T-helper 2 cell treated with Interferon-gamma antibody and Interleukin-4, amounts not matched to agents 100 ng/mL and 5 ng/mL, for 36 hours (primary cell): Measurements from ENCODE around the gene OR2AT4. TPM values are rescaled to one million over a fixed set of nuclear protein-coding genes. Genes with fewer than 3 reads are reported as not detected.
"Not testable (repeated sequence)": the region's sequence is repeated elsewhere in the genome, so short reads cannot be mapped to it uniquely, and the experiment has no call there.

Source experiments
- intact Hi-C: fragments of 100-400 bp; cut with micrococcal nuclease; formaldehyde crosslinking; loops from one replicate; pipeline ENCODE4 v1.15.1; 2023
- total RNA-seq: library from RNA; stranded (reverse); gene quantifications from 2 replicates; pipeline ENCODE4 v1.2.3, GENCODE V29; 2022

OR2AT4 gene
- total RNA-seq, 1 donor from 2014 or later: not detected

DNA sequence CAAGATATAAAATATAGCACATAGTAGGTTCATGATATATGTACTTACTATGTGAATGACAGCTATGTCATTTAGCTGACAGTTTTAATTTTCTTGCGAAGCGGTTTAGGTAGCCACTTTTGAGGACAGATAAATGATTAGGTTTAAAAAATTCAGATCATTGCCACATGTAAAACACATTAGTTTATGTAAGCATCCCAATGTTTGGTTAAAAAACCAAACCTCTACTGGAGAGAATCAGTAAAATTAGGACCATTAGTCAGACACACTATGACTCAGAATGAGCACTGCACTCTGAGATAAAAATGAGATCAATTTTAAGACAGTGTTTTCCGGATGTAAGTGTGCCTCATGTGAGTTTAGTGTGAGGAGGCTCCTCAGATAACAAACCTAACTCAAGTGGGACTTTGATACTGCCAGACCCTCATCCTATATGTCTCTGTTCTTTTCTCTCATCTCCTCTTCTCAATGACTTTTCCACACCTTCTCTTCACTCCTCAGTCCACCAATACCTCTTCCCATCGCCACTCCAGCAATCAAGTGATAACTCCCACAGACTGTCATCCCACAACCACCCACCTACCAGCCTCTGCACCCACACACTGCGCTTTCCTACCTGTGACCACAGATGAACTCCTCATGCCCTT lies 6.8 kb upstream of the OR2AT4 start:
- intact Hi-C loops: no loop called here

DNA sequence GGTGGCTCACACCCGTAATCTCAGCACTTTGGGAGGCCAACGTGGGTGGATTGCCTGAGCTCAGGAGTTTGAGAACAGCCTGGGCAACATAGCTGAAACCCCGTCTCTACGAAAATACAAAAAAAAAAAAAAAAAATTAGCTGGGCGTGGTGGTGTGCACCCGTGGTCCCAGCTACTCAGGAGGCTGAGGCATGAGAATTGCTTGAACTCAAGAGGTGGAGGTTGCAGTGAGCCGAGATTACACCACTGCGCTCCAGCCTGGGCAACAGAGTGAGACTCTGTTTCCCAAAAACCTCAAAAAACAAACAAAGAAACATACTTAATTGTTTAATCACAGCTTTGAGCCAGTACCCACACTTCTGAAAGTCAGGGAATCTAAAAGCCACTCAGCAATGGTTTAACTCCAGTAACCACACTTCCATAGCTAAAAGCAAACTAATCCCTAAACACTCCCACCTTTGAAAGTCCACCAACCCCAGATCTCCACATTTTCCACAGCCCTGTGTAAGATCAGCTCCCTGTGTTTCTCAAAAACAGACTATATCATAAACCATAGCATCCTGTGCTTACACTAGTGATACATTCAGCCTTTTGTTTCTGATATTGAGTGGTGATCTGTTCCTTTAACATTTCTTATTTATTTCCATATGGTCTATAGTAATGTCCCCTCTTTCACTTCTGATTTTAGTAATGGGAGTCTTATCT lies 4.9 kb upstream of the OR2AT4 start:
- intact Hi-C loops: no loop called here

DNA sequence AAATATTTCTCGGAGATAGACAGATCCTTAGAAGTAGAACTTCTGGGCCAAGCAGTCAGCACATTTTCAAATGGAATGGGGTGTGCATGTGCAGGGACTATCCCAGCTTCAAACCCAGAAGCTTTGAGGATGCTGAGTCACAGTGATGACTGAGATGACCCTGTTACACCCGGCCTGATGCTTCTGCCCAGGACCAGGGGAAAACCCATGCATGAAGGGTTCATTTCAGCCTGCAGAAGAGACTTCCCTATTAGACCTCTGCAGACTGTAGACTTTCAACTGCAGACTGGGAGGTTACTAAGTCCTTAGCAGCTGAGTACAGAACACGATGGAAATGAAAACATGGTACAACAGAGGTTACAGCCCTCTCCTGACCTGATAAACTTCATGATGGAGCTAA lies 3.6 kb upstream of the OR2AT4 start:
- intact Hi-C loops: no loop called here

DNA sequence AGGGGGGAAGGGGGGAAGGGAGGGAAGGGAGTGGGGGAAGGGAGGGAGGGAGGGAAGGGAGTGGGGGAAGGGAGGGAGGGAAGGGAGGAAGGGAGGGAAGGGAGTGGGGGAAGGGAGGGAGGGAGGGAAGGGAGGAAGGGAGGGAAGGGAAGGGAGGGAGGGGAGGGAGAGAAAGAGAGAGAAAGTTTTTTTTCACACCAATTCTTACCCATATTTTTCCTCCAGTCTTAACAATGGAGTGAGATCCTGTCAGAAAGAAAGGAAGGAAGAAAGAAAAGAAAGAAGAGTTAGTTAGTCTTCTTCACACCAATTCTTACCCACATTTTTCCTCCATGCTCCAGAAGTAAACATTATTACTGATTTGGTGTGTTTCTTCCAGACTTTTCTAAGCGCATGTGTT lies 3.0 kb upstream of the OR2AT4 start:
- intact Hi-C loops: no loop called here

DNA sequence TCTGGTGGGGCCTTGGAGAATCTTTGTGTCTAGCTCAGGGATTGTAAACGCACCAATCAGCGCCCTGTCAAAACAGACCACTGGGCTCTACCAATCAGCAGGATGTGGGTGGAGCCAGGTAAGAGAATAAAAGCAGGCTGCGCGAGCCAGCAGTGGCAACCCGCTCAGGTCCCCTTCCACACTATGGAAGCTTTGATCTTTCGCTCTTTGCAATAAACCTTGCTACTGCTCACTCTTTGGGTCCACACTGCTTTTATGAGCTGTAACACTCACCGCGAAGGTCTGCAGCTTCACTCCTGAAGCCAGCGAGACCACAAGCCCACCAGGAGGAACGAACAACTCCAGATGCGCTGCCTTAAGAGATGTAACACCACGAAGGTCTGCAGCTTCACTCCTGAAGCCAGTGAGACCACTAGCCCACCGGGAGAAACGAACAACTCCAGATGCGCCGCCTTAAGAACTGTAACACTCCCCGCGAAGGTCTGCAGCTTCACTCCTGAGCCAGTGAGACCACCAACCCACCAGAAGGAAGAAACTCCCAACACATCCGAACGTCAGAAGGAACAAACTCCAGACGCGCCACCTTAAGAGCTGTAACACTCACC lies 2.3 kb upstream of the OR2AT4 start:
- intact Hi-C loops: not testable (repeated sequence)

DNA sequence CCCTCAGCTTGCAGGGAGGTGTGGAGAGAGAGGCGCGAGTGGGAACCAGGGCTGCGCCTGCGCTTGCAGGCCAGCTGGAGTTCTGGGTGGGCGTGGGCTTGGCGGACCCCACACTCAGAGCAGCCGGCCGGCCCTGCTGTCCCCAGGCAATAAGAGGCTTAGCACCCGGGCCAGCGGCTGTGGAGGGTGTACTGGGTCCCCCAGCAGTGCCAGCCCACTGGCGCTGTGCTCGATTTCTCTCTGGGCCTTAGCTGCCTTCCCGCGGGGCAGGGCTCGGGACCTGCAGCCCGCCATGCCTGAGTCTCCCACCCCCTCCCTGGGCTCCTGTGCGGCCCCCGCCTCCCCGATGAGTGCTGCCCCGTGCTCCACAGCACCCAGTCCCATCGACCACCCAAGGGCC lies 1.5 kb upstream of the OR2AT4 start:
- intact Hi-C loops: not testable (repeated sequence)

DNA sequence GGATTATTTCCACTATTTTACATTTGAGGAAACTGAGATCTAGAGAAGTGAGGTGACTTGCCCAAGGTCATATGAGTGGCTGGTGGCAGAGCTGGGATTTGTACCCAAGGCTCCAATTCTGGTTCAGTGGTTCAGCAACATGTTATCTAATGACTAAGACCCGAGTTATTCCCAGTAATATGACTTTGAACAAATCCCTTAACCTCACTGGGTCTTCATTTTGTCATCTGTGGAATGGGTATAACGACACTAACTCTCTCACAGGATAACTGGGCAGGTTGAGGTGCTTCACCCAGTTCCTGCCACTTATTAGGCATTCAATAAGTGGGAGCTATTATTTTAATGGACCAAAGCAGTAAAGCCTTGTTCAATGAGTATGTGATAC lies 489 bp upstream of the OR2AT4 start:
- intact Hi-C loops: no loop called here

DNA sequence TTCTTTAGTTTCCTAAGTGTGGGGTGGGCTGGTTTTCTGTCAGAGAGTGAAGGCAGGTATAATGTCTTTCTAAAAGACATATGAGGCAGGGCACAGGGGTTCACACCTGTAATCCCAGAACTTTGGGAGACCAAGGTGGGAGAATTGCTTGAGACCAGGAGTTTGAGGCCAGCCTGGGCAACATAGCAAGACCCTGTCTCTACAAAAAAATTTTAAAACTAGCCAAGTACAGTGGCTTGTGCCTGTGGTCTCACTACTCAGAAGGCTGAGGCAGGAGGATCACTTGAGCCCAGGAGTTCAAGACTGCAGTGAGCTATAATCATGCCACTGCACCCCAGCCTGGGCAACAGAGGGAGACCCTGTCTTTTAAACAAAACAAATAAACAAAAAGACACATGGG lies 2.3 kb downstream of the OR2AT4 start:
- intact Hi-C loops: not testable (repeated sequence)

DNA sequence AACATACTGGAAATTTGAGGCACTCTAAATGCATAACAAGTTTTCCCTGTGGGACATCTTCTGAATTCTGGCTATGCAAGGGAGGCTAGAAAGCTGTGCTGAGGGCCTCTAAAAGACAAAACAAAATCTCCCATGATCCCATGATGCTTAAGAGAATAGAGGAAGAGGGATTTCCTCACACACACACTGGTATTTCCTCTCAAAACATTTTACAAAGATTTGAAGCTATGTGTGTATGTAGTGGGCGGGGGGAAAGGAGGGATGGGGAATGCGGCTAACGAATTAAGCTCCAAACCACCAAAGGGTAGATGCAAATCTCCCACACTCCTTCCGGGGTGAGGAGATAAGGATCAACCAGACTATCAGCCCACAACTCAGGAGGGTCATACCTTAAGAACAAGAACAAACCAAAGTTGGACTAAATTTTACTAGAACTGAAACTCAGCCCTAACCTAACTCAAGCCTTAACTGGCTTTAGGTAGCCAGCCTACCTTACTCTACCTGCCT lies 6.0 kb downstream of the OR2AT4 start:
- intact Hi-C loops: no loop called here

DNA sequence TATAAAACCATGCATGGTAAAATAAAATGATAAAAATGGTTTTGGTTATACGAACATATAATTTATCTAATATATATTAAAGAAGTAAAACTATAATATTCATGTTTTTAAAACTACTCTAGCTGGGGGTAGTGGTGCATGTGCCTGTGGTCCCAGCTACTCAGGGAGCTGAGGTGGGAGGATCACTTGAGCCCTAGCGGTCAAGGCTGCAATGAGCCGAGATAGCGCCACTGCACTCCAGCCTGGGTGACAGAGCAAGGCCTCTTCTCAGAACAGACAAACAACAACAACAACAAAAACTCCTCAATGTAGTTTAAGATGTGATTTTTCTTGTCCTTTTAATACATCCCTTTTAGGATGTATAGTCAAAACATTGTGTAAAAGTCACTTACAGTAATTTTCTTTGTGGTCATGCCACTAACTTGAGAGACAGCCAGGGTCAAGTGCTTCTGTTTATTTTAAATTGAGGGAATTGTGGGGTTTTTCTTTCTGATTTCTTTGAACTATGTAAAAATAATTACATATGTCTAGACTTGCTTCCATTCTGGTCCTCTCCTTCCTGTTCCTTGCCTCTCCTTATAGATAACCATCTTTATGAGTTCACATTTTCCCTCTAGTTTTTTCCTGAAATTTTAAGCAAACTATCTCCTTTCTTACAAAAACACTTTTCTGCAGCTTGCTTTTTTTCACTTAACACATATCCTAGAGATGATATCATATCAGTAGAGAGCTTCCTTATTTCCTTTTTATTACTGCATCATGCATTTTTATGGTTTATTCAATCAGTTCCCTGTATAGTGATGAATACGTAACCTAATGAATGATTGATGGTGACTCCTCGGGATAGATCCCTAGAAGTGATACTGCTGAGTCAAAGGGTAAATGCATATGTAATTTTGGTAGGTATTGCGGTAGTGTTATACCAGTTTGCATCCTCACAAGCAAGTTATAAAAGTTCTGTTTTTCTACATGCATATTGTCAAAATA lies 9.1 kb downstream of the OR2AT4 start:
- intact Hi-C loops: no loop called here

DNA sequence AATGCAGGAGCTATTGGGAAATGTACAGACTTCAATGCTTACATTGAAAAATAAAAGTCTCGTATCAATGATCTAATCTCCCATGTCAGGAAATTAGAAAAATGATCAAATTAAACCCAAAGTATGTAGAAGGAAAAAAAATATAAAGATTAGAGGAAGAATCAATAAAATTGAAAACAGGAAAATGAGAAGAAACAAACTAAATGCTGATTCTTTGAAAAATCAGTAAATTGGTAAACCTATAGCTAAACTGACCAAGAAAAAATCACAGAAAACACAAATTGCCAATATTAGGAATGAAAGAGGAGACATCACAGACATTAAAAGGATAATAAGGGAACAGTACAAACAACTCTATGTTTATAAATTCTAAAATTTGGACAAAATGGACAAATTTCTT lies 11.8 kb downstream of the OR2AT4 start:
- intact Hi-C loops: no loop called here

DNA sequence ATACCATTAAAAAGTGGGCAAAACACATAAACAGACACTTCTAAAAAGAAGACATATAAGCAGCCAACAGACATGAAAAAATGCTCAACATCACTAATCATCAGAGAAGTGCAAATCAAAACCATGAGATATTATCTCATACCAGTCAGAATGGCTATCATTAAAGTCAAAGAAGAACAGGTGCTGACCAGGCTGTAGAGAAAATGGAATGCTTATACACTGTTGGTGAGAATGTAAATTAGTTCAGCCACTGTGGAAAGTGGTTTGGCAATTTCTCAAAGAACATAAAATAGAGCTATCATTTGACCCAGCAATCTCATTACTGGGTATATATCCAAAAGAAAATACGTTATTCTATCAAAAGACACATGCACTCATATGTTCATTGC lies 13.5 kb downstream of the OR2AT4 start:
- intact Hi-C loops: no loop called here

DNA sequence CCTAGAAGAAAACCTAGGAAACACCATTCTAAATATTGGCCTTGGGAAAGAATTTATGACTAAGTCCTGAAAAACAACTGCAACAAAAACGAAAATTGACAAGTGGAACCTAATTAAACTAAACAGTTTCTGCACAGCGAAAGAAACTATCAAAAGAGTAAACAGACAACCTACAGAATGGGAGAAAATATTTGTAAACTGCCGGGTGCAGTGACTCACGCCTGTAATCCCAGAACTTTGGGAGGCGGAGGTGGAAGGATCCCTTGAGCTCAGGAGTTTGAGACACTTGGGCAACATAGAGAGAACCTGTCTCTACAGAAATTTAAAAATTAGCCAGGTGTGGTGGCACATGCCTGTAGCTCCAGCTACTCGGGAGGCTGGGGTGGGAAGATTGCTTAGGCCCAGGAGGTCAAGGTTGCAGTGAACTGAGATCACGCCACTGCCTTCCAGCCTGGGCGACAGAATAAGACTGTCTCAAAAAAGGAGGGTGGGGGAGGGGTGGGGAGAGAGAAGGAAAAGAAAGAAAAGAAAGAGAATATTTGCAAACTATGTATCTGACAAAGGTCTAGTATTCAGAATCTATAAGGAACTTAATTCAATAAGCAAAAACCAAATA lies 14.0 kb downstream of the OR2AT4 start:
- intact Hi-C loops: no loop called here

DNA sequence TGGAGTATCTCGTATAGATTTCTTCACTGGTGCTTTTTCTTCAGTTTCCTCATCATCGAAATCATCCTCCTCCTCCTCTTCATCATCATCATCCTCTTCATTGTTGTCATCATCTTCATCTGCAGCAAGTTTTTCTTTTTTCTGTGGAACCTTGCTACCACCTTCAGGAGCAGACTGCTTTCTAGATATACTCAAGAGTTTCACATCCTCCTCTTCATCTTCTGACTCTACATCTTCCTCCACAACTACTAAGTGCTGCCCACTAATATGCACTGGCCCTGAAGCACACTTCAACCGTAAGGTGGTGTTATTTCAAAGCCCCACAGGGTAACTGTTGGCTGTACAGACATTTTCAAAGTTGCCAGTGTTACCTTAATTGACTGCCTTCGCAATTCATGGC lies 17.1 kb downstream of the OR2AT4 start:
- intact Hi-C loops: no loop called here

DNA sequence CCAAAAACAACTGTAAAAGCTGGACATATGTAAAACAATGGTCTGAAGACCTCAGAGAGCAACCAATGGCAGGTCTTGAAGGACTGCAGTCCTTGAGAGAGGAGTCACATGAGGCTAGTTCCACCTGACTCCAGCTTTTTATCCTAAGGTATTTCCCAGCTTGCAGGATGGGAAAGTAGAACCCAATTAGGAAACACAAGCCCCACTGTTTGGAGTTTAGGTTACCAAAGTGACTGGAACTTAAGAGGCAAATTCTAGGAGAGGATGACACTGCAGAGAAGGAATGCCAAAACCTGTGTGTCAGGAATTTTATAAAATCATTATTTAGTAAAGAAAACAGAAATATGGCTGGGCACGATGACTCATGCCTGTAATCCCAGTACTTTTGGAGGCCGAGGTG lies 18.4 kb downstream of the OR2AT4 start:
- intact Hi-C loops: no loop called here

DNA sequence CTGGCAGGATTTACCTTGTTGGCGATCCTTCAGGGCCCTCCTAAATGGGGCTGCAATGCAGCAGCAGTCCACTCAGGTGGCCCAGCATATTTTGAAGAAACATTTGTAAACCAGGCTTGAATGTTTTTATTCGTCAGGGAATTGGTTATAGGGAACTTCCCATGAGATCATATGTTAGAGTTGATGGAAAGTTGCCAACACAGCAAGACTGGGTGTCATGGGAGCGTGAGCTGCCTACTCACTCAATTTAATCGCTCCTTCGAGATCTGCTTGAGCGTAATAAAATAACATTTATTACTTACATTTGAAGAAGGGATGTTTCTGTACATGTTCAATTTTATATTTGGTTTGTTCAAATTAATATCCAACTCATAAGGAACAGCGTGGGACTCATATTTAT lies 19.4 kb downstream of the OR2AT4 start:
- intact Hi-C loops: no loop called here

DNA sequence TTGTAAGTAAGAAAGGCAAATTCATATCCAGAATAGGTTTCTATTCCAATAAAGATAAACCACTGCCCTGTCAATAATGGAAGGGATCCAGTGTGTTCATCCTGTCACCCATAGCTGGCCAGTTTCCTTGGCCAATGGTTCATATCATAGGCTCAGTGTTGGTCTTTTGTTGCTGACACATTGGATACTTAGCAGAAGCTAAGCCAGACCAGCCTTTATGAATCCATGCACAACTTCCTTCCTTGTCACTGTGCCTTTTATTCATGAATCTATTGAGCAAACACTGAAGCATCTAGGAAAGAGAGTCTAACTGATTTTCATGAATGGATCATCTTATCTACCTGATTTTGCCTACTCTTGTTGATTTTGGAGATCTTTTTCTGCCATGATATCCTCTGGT lies 20.0 kb downstream of the OR2AT4 start:
- intact Hi-C loops: no loop called here

DNA sequence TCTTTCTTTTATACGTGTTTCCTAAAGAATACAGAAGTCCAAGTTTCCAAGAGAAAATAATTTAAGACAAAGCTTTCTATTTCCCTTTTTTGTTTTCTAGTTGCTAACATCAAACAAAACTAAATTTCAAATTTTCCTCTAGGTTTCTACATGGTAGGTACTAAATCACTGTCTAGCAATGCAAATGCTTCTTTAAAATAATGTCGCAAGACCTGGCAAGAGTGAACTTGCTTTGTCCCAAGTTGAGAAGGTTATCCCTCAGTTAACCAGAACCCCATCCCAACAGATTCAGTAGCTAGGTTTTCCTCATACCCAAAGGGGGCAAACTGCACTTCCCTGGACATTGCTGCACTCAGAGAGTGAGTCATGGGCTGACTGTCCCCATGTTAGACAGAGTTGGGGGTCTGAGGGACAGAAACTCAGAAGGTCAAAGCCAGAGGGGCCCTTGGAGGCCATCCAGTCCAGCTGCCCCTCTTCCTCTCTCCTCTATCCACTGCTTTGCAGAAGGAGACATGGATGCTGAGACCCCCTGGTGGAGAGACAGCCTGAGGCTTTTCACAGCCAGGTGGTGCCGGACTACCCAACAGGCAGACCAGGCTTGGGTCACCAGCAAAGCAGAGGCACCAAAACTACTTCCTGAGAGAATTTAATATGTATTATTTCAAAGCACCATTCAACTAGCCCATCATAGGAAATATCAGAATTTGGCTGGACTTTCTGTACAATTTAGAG lies 23.1 kb downstream of the OR2AT4 start:
- intact Hi-C loops: no loop called here

DNA sequence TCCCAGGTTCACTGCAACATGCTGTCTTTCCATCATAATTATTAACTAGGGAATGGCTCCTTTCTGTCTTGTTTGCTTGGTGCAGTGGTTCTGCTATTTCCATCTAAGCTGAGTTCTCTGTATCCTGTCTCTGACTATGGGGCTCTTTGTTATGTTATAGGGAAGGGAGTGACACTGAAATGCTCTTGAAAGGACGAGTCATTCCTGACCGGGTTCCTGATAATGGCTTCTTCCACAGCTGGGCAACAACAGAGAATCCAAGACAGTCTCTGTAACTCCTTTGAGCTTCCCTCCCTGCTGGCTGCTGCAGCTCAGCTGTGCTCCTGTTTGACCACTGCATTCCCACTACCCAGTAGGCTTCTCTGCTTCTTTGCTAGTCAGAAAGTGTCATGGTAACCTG lies 24.1 kb downstream of the OR2AT4 start:
- intact Hi-C loops: no loop called here

DNA sequence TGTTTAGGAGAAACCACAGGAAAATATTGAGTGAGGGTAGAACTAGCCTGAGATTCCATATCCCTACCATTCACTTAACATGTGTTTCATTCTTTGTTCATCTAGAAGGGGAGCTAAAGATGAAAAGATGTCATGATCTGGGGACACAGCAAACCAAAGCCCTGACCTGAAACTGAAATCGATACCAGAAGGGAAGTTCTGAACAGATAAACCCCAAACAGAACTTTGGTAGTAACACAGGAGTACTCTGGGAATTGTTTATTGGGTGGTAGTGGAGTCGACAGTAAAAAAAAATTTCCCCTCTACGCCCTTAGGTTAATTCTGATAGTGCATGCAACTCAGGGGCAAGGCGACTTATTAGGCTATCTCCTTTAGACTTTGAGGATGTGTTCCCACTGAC lies 27.2 kb downstream of the OR2AT4 start:
- intact Hi-C loops: no loop called here
